ENCODE data around the gene TMEM229A. TPM values are rescaled to one million over a fixed set of nuclear protein-coding genes. Genes with fewer than 3 reads are reported as not detected.
A peak's percentile ranks its signal among the peaks of the same experiment; 100 is the strongest.
"Not testable (repeated sequence)": the region's sequence is repeated elsewhere in the genome, so short reads cannot be mapped to it uniquely, and the experiment has no call there.

Gene TMEM229A
- total RNA-seq = not detected
- not detected for polyA plus RNA-seq
- not detected for total RNA-seq

- Mint-ChIP-seq H3K4me1 (peaks cover 4 to 18% (median 7%) of the 10 kb centered on the region in 7 donors), H3K36me3 (peaks cover 0 to 4% (median 0%) of the 10 kb centered on the region in 5 donors), H3K27ac (no peak within 1 kb of the TSS), H3K4me3 (peak within 1 kb of the TSS; percentile 7 to 83 (median 70)), H3K9me3 (peaks cover 0 to 8% (median 3%) of the 10 kb centered on the region in 11 donors), H3K27me3 (peaks cover 51 to 74% (median 61%) of the 10 kb centered on the region in 5 donors)
- ATAC-seq = no peak
- POLR2A ChIA-PET = no interaction called here
- Histone ChIP-seq H3K4me1 (ENCODE audit: control insufficient read depth in 2 of 2, insufficient read depth in 2 of 2, low read length in 2 of 2) (no peaks in the 10 kb centered on the region), H3K4me3 (ENCODE audit: low read length) (no peak within 1 kb of the TSS), H3K36me3 (ENCODE audit: control insufficient read depth in 2 of 3, insufficient read depth in 3 of 3, low read length in 3 of 3) (no peaks in the 10 kb centered on the region), H3K9me3 (ENCODE audit: control insufficient read depth in 2 of 3, low read length in 3 of 3) (no peaks in the 10 kb centered on the region), H3K27me3 (ENCODE audit: control insufficient read depth in 2 of 2, insufficient read depth in 2 of 2, low read length in 2 of 2) (peaks cover 4 to 5% of the 10 kb centered on the region in 2 donors), H3K27ac (ENCODE audit: low read depth, low read length) (no peak within 1 kb of the TSS)
- intact Hi-C loops (cut with micrococcal nuclease) = no loop called here
- DNase-seq = no peak
- CTCF ChIA-PET = no interaction called here
Observed at GRCh38 chr7:124032369-124033094, at the start of gene TMEM229A. TSS of gene TMEM229A (minus strand) at chr7:124033067. CDS start at chr7:124033003, 64 bp downstream.

DNA sequence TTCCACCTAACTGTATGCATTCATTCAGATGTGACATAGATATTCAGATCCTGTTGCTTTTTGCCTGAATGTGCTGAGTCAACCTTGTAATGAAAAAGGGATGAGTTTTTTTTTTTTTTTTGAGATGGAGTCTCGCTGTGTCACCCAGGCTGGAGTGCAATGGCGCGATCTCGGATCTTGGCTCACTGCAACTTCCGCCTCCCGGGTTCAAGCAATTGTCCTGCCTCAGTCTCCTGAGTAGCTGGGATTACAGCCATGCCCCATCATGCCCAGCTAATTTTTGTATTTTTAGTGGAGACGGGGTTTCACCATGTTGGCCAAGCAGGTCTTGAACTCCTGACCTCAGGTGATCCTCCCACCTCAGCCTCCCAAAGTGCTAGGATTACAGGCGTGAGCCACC lies 49.4 kb upstream of the TMEM229A start:
- DNase-seq; H3K9me3 ChIP-seq (ENCODE audit: control insufficient read depth in 2 of 3, low read length in 3 of 3); intact Hi-C loops (cut with micrococcal nuclease); H3K4me3 ChIP-seq (ENCODE audit: low read length); POLR2A ChIA-PET; ATAC-seq; H3K36me3 Mint-ChIP-seq; H3K27me3 Mint-ChIP-seq; CTCF ChIA-PET; H3K4me3 Mint-ChIP-seq; H3K36me3 ChIP-seq (ENCODE audit: control insufficient read depth in 2 of 3, insufficient read depth in 3 of 3, low read length in 3 of 3); H3K27ac ChIP-seq (ENCODE audit: low read depth, low read length); H3K27ac Mint-ChIP-seq; H3K4me1 ChIP-seq (ENCODE audit: control insufficient read depth in 2 of 2, insufficient read depth in 2 of 2, low read length in 2 of 2); H3K27me3 ChIP-seq (ENCODE audit: control insufficient read depth in 2 of 2, insufficient read depth in 2 of 2, low read length in 2 of 2); H3K4me1 Mint-ChIP-seq: not testable (repeated sequence)
- peaks cover 0 to 11% (median 4%) of the 10 kb centered on the region in 11 donors for H3K9me3 Mint-ChIP-seq

DNA sequence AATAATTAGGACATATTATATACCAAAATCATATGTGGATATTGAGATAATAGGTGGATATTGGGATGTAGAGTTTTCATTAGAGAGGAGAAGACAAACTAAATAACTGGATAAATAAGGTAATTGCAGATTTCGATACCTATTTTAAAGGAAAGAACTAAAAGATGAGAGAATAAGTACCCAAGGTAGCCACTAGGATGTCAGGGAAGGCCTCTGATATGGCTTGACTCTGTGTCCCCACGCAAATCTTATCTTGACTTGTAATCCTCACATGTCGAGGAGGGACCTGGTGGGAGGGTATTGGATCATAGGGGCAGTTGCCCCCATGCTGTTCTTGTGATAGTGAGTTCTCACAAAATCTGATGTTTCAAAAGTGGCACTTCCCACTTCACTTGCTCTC lies 44.7 kb upstream of the TMEM229A start:
- POLR2A ChIA-PET = no interaction called here
- DNase-seq = no peak
- H3K4me3 Mint-ChIP-seq = no peak overlapping the region
- ATAC-seq = no peak
- H3K27ac Mint-ChIP-seq = no peak overlapping the region
- no peak overlapping the region for H3K27ac ChIP-seq (ENCODE audit: low read depth, low read length)
- no peak overlapping the region for H3K4me3 ChIP-seq (ENCODE audit: low read length)
- H3K9me3 ChIP-seq (ENCODE audit: control insufficient read depth in 2 of 3, low read length in 3 of 3) = no peaks in the 10 kb centered on the region
- no peaks in the 10 kb centered on the region for H3K27me3 ChIP-seq (ENCODE audit: control insufficient read depth in 2 of 2, insufficient read depth in 2 of 2, low read length in 2 of 2)
- no peaks in the 10 kb centered on the region for H3K4me1 ChIP-seq (ENCODE audit: control insufficient read depth in 2 of 2, insufficient read depth in 2 of 2, low read length in 2 of 2)
- CTCF ChIA-PET = no interaction called here
- intact Hi-C loops (cut with micrococcal nuclease) = no loop called here
- H3K36me3 Mint-ChIP-seq = no peaks in the 10 kb centered on the region
- no peaks in the 10 kb centered on the region for H3K36me3 ChIP-seq (ENCODE audit: control insufficient read depth in 2 of 3, insufficient read depth in 3 of 3, low read length in 3 of 3)
- peaks cover 0 to 8% (median 0%) of the 10 kb centered on the region in 11 donors for H3K9me3 Mint-ChIP-seq
- H3K4me1 Mint-ChIP-seq = no peaks in the 10 kb centered on the region
- H3K27me3 Mint-ChIP-seq = no peaks in the 10 kb centered on the region

DNA sequence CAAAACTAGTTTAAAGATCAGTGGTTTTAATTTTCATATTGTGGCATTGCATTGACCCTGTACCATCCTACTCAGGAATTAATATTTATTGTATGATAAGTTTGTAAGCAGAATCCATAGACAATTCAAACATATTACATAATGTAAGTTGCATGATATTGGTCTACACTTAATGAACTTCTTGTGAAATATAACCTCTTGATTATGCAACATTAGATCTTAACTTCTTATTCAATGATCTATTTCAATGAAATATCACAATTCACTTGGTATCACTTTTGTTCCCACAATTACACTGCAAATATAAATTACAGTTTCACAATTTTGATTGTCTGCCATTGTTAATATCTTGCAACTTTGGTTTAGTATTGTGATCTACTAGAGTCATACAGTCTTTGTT lies 44.0 kb upstream of the TMEM229A start:
- ChIA-PET POLR2A (no interaction called here), CTCF (no interaction called here)
- peaks cover 0 to 5% (median 0%) of the 10 kb centered on the region in 11 donors for H3K9me3 Mint-ChIP-seq
- H3K4me3 Mint-ChIP-seq = no peak overlapping the region
- H3K27ac Mint-ChIP-seq = no peak overlapping the region
- H3K36me3 Mint-ChIP-seq = no peaks in the 10 kb centered on the region
- H3K27me3 ChIP-seq (ENCODE audit: control insufficient read depth in 2 of 2, insufficient read depth in 2 of 2, low read length in 2 of 2) = no peaks in the 10 kb centered on the region
- no peaks in the 10 kb centered on the region for H3K4me1 Mint-ChIP-seq
- H3K4me1 ChIP-seq (ENCODE audit: control insufficient read depth in 2 of 2, insufficient read depth in 2 of 2, low read length in 2 of 2) = no peaks in the 10 kb centered on the region
- no peak overlapping the region for H3K4me3 ChIP-seq (ENCODE audit: low read length)
- H3K36me3 ChIP-seq (ENCODE audit: control insufficient read depth in 2 of 3, insufficient read depth in 3 of 3, low read length in 3 of 3) = no peaks in the 10 kb centered on the region
- ATAC-seq = no peak
- H3K9me3 ChIP-seq (ENCODE audit: control insufficient read depth in 2 of 3, low read length in 3 of 3) = no peaks in the 10 kb centered on the region
- no peak for DNase-seq
- H3K27me3 Mint-ChIP-seq = no peaks in the 10 kb centered on the region
- no peak overlapping the region for H3K27ac ChIP-seq (ENCODE audit: low read depth, low read length)
- intact Hi-C loops (cut with micrococcal nuclease) = no loop called here

- Mint-ChIP-seq H3K4me1 (no peaks in the 10 kb centered on the region), H3K27me3 (no peaks in the 10 kb centered on the region), H3K36me3 (no peaks in the 10 kb centered on the region), H3K27ac (no peak overlapping the region), H3K9me3 (peaks cover 0 to 5% (median 2%) of the 10 kb centered on the region in 11 donors), H3K4me3 (no peak overlapping the region)
- no peaks in the 10 kb centered on the region for H3K4me1 ChIP-seq (ENCODE audit: control insufficient read depth in 2 of 2, insufficient read depth in 2 of 2, low read length in 2 of 2)
- H3K36me3 ChIP-seq (ENCODE audit: control insufficient read depth in 2 of 3, insufficient read depth in 3 of 3, low read length in 3 of 3) = no peaks in the 10 kb centered on the region
- no peak overlapping the region for H3K27ac ChIP-seq (ENCODE audit: low read depth, low read length)
- H3K4me3 ChIP-seq (ENCODE audit: low read length) = no peak overlapping the region
- POLR2A ChIA-PET = no interaction called here
- no peaks in the 10 kb centered on the region for H3K27me3 ChIP-seq (ENCODE audit: control insufficient read depth in 2 of 2, insufficient read depth in 2 of 2, low read length in 2 of 2)
- DNase-seq (no peak), ATAC-seq (no peak)
- CTCF ChIA-PET = no interaction called here
- H3K9me3 ChIP-seq (ENCODE audit: control insufficient read depth in 2 of 3, low read length in 3 of 3) = no peaks in the 10 kb centered on the region
- intact Hi-C loops (cut with micrococcal nuclease) = no loop called here
Observed at GRCh38 chr7:124074007-124074406, 41.1 kb upstream of the TMEM229A start.

GRCh38 chr7:124073310-124073645 lies 40.4 kb upstream of the TMEM229A start:
- ChIA-PET POLR2A (no interaction called here), CTCF (no interaction called here)
- H3K36me3 Mint-ChIP-seq = no peaks in the 10 kb centered on the region
- no peaks in the 10 kb centered on the region for H3K4me1 Mint-ChIP-seq
- H3K4me3 Mint-ChIP-seq = no peak overlapping the region
- Histone ChIP-seq H3K9me3 (ENCODE audit: control insufficient read depth in 2 of 3, low read length in 3 of 3) (no peaks in the 10 kb centered on the region), H3K27me3 (ENCODE audit: control insufficient read depth in 2 of 2, insufficient read depth in 2 of 2, low read length in 2 of 2) (no peaks in the 10 kb centered on the region), H3K4me1 (ENCODE audit: control insufficient read depth in 2 of 2, insufficient read depth in 2 of 2, low read length in 2 of 2) (no peaks in the 10 kb centered on the region), H3K36me3 (ENCODE audit: control insufficient read depth in 2 of 3, insufficient read depth in 3 of 3, low read length in 3 of 3) (no peaks in the 10 kb centered on the region), H3K4me3 (ENCODE audit: low read length) (no peak overlapping the region), H3K27ac (ENCODE audit: low read depth, low read length) (no peak overlapping the region)
- DNase-seq = no peak
- ATAC-seq = no peak
- no peaks in the 10 kb centered on the region for H3K27me3 Mint-ChIP-seq
- intact Hi-C loops (cut with micrococcal nuclease) = no loop called here
- no peak overlapping the region for H3K27ac Mint-ChIP-seq
- H3K9me3 Mint-ChIP-seq = peaks cover 0 to 5% (median 0%) of the 10 kb centered on the region in 11 donors

DNA sequence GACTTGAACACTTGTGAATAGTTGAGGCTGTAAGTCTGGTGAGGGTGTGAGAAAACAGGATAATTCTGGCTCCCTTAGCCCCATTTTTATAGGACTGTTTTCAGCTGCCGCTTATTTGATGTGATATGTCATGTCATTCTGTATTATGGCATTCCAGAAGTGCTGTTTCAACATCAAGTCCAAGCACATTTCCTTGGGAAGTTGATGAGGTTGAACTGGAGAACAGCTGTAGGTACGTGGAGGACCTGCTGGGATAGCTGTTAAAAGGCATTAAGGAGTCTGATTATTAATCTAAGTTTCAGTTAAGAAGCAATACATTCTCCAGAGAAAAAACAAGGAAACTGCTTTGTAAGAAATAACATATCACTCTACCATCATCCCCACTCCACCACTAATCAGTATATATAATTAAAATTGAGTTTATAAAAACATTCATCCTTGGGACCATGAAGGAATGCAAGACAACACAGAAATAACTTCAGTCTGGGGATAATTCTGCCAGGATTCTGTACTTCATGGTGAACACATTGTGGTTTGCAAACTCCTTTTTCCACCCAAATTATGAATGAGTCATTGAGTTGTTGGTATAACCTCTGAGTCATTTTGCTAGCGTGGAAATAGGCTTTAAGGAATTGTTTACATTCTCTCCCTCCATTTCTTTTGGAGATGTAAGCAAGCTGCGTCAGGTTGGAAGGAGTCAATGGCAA lies 39.9 kb upstream of the TMEM229A start:
- ChIA-PET POLR2A (no interaction called here), CTCF (no interaction called here)
- DNase-seq (no peak), ATAC-seq (no peak)
- H3K9me3 Mint-ChIP-seq = peaks cover 0 to 5% (median 1%) of the 10 kb centered on the region in 11 donors
- Histone ChIP-seq H3K4me1 (ENCODE audit: control insufficient read depth in 2 of 2, insufficient read depth in 2 of 2, low read length in 2 of 2) (no peaks in the 10 kb centered on the region), H3K9me3 (ENCODE audit: control insufficient read depth in 2 of 3, low read length in 3 of 3) (no peaks in the 10 kb centered on the region), H3K27me3 (ENCODE audit: control insufficient read depth in 2 of 2, insufficient read depth in 2 of 2, low read length in 2 of 2) (no peaks in the 10 kb centered on the region), H3K4me3 (ENCODE audit: low read length) (no peak overlapping the region), H3K27ac (ENCODE audit: low read depth, low read length) (no peak overlapping the region), H3K36me3 (ENCODE audit: control insufficient read depth in 2 of 3, insufficient read depth in 3 of 3, low read length in 3 of 3) (no peaks in the 10 kb centered on the region)
- intact Hi-C loops (cut with micrococcal nuclease) = no loop called here
- H3K36me3 Mint-ChIP-seq = no peaks in the 10 kb centered on the region
- no peaks in the 10 kb centered on the region for H3K27me3 Mint-ChIP-seq
- H3K4me1 Mint-ChIP-seq = no peaks in the 10 kb centered on the region
- no peak overlapping the region for H3K4me3 Mint-ChIP-seq
- H3K27ac Mint-ChIP-seq = no peak overlapping the region
